Stomach smooth muscle (tissue), 2 donors: Measurements from ENCODE around the gene SNW1.
"Not testable (repeated sequence)": the region's sequence is repeated elsewhere in the genome, so short reads cannot be mapped to it uniquely, and the experiment has no call there.

Source experiments
- H3K27ac ChIP-seq: one replicate; pipeline ENCODE4 v1.7.0; 2013; ENCODE audit warnings: mild to moderate bottlenecking, low read length, inconsistent platforms
- H3K27me3 ChIP-seq, 2 donors: one replicate each; pipeline ENCODE4 v1.7.0; 2013; ENCODE audit warnings: low read length in 2 of 2; ENCODE audit not compliant: insufficient read depth in 2 of 2, control insufficient read depth in 1 of 2
- H3K36me3 ChIP-seq, 2 donors: one replicate each; pipeline ENCODE4 v1.7.0; 2013; ENCODE audit warnings: low read length in 2 of 2; ENCODE audit not compliant: control insufficient read depth in 2 of 2, insufficient read depth in 2 of 2
- H3K4me1 ChIP-seq: one replicate; pipeline ENCODE4 v1.7.0; 2013; ENCODE audit warnings: low read length; ENCODE audit not compliant: control insufficient read depth, insufficient read depth
- H3K4me3 ChIP-seq, 2 donors: one replicate each; pipeline ENCODE4 v1.7.0; 2013; ENCODE audit warnings: low read length in 2 of 2
- H3K9ac ChIP-seq, 2 donors: one replicate each; pipeline ENCODE4 v1.7.0; 2013; ENCODE audit warnings: low read length in 2 of 2, mild to moderate bottlenecking in 1 of 2
- H3K9me3 ChIP-seq, 2 donors: one replicate each; pipeline ENCODE4 v1.7.0; 2013; ENCODE audit warnings: low read length in 2 of 2; ENCODE audit not compliant: control insufficient read depth in 2 of 2
- donor health status: healthy.
- donor health status: Pancreatic carcinoma.

Gene SNW1

GRCh38 chr14:77791225-77791600, 30.3 kb upstream of the SNW1 start:
- Histone ChIP-seq H3K9me3 (no peaks in the 10 kb centered on the region), H3K27me3 (peaks cover 0 to 2% of the 10 kb centered on the region in 2 donors), H3K4me1 (no peaks in the 10 kb centered on the region), H3K36me3 (no peaks in the 10 kb centered on the region), H3K4me3 (no peak overlapping the region), H3K27ac (no peak overlapping the region), H3K9ac (no peak overlapping the region)

- Histone ChIP-seq H3K9me3 (no peaks in the 10 kb centered on the region), H3K27ac (no peak overlapping the region), H3K4me1 (no peaks in the 10 kb centered on the region), H3K9ac (no peak overlapping the region), H3K36me3 (no peaks in the 10 kb centered on the region), H3K4me3 (no peak overlapping the region), H3K27me3 (peaks cover 0 to 2% of the 10 kb centered on the region in 2 donors)
These were observed 29.7 kb upstream of the SNW1 start for GRCh38 chr14:77790566-77791224.

GRCh38 chr14:77786148-77786547, 25.2 kb upstream of the SNW1 start:
- Histone ChIP-seq H3K9me3 (no peaks in the 10 kb centered on the region), H3K9ac (no peak overlapping the region), H3K4me3 (no peak overlapping the region), H3K27me3 (peaks cover 0 to 2% of the 10 kb centered on the region in 2 donors), H3K36me3 (no peaks in the 10 kb centered on the region), H3K4me1 (no peaks in the 10 kb centered on the region), H3K27ac (no peak overlapping the region)

- H3K27ac ChIP-seq: no peak overlapping the region
- H3K4me1 ChIP-seq: no peaks in the 10 kb centered on the region
- H3K9ac ChIP-seq: no peak overlapping the region
- no peaks in the 10 kb centered on the region for H3K27me3 ChIP-seq
- H3K36me3 ChIP-seq: no peaks in the 10 kb centered on the region
- no peak overlapping the region for H3K4me3 ChIP-seq
- no peaks in the 10 kb centered on the region for H3K9me3 ChIP-seq
These were observed 21.2 kb upstream of the SNW1 start for GRCh38 chr14:77782202-77782601.

- H3K9ac ChIP-seq, H3K9me3 ChIP-seq, H3K27ac ChIP-seq: not testable (repeated sequence)
These were observed 13.0 kb upstream of the SNW1 start for GRCh38 chr14:77773966-77774365.

GRCh38 chr14:77768442-77769069, 7.6 kb upstream of the SNW1 start:
- not testable (repeated sequence) for H3K27me3 ChIP-seq, H3K4me3 ChIP-seq, H3K9ac ChIP-seq, H3K27ac ChIP-seq, H3K4me1 ChIP-seq, H3K9me3 ChIP-seq, H3K36me3 ChIP-seq

More at GRCh38 chr14:77773966-77774365, 13.0 kb upstream of the SNW1 start:
- H3K4me1 ChIP-seq, H3K4me3 ChIP-seq, H3K27me3 ChIP-seq, H3K36me3 ChIP-seq: not testable (repeated sequence)

GRCh38 chr14:77763978-77764377, 3.0 kb upstream of the SNW1 start:
- H3K9ac ChIP-seq: no peak overlapping the region
- H3K27ac ChIP-seq: no peak overlapping the region
- H3K4me1 ChIP-seq: peaks cover 16% of the 10 kb centered on the region
- no peaks in the 10 kb centered on the region for H3K9me3 ChIP-seq
- H3K27me3 ChIP-seq: no peaks in the 10 kb centered on the region
- no peak overlapping the region for H3K4me3 ChIP-seq
- no peaks in the 10 kb centered on the region for H3K36me3 ChIP-seq

GRCh38 chr14:77763316-77763715, 2.4 kb upstream of the SNW1 start:
- H3K4me3 ChIP-seq: no peak overlapping the region
- H3K27me3 ChIP-seq: no peaks in the 10 kb centered on the region
- H3K36me3 ChIP-seq: no peaks in the 10 kb centered on the region
- H3K9me3 ChIP-seq: no peaks in the 10 kb centered on the region
- no peak overlapping the region for H3K9ac ChIP-seq
- peaks cover 20% of the 10 kb centered on the region for H3K4me1 ChIP-seq
- no peak overlapping the region for H3K27ac ChIP-seq

GRCh38 chr14:77761205-77761931, 412 bp upstream of the SNW1 start:
- H3K4me3 ChIP-seq: peak overlapping the region; percentile 92 to 100
- no peaks in the 10 kb centered on the region for H3K36me3 ChIP-seq
- H3K9ac ChIP-seq: peak overlapping the region; percentile 99
- H3K27ac ChIP-seq: peak overlapping the region; percentile 86
- H3K4me1 ChIP-seq: peaks cover 25% of the 10 kb centered on the region
- H3K27me3 ChIP-seq: no peaks in the 10 kb centered on the region
- no peaks in the 10 kb centered on the region for H3K9me3 ChIP-seq

GRCh38 chr14:77752799-77753516, 8.0 kb downstream of the SNW1 start:
- no peak overlapping the region for H3K9ac ChIP-seq
- H3K4me3 ChIP-seq: no peak overlapping the region
- H3K9me3 ChIP-seq: no peaks in the 10 kb centered on the region
- H3K27ac ChIP-seq: no peak overlapping the region
- H3K4me1 ChIP-seq: peaks cover 9% of the 10 kb centered on the region
- no peaks in the 10 kb centered on the region for H3K27me3 ChIP-seq
- peaks cover 14 to 22% of the 10 kb centered on the region in 2 donors for H3K36me3 ChIP-seq
